Stomach (tissue), 4 donors: ENCODE measurements around the gene DOCK6.

Experiments
- CTCF ChIP-seq, 7 experiments: fragments of 450-650 bp in 4 of 7; fragments of 200-600 bp in 3 of 7; sonication (generic) in 3 of 7; IDR thresholded peaks; one replicate each; pipeline ENCODE4 v1.5.1; 2016 to 2019; ENCODE audit warnings: antibody characterized with exemption in 7 of 7, control low read depth in 2 of 7, mild to moderate bottlenecking in 1 of 7
- POLR2A ChIP-seq, 4 donors: fragments of 450-650 bp; IDR thresholded peaks; one replicate each; pipeline ENCODE4 v1.6.1; 2016; ENCODE audit warnings: antibody characterized with exemption in 4 of 4, control low read depth in 2 of 4, mild to moderate bottlenecking in 1 of 4, moderate library complexity in 1 of 4
- POLR2AphosphoS5 ChIP-seq, 3 donors: sonication (generic); formaldehyde crosslinking; IDR thresholded peaks; one replicate each; pipeline ENCODE4 v1.6.1; 2016; ENCODE audit warnings: antibody characterized with exemption in 3 of 3

GRCh38 chr19:11166281-11167142, 95.8 kb downstream of the DOCK6 start:
- TF ChIP-seq CTCF (IDR thresholded peaks at IDR 0.05) (no peak), POLR2A (IDR thresholded peaks at IDR 0.05) (no peak), POLR2AphosphoS5 (IDR thresholded peaks at IDR 0.05) (peak in 1 of 3 donors; percentile 14)
